ENCODE results near the gene CRHR1. TPM values are rescaled to one million over a fixed set of nuclear protein-coding genes. Genes with fewer than 3 reads are reported as not detected.
"Not testable (repeated sequence)": the region's sequence is repeated elsewhere in the genome, so short reads cannot be mapped to it uniquely, and the experiment has no call there.

CRHR1 gene
- total RNA-seq, 1 donor from 2014 or later, result not detected

DNA sequence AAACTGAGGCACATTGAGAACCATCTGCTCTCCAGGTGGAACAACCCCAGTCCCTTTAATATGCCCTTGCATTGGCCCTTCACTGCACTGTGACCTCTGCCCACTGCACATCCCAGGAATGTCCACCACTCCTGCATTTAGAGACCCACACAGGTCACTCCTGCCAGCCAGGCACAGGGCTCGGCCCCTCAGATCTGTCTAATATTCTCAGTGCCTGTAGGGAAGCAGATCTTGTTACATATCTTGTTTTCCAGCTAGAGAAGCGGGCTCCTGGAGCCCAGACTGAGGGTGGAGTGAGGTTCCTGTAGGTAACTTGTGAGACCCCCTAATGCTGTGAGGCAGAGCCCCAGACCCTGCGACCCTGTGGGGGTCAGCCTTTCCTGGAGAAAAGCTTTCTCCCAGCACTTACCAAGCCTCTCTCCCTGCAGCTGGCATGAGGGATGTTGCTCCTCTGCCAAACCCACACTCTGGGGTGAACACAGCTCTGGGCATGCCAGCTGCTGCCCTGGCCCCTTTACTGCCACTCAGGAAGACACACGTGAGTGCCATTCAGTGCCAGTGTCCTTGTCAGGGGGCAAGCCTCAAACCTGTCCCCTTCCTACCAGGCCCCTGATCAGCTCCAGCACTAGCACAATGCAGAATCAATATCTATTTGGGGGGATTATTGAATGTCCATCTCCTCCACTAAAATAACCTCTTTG is 40.3 kb upstream of the CRHR1 start:
- no peak for DNase-seq (ENCODE audit: low read depth)
- H3K4me3 ChIP-seq (ENCODE audit: low read depth, low read length), result no peak overlapping the region
- TF ChIP-seq, protein P1, sequence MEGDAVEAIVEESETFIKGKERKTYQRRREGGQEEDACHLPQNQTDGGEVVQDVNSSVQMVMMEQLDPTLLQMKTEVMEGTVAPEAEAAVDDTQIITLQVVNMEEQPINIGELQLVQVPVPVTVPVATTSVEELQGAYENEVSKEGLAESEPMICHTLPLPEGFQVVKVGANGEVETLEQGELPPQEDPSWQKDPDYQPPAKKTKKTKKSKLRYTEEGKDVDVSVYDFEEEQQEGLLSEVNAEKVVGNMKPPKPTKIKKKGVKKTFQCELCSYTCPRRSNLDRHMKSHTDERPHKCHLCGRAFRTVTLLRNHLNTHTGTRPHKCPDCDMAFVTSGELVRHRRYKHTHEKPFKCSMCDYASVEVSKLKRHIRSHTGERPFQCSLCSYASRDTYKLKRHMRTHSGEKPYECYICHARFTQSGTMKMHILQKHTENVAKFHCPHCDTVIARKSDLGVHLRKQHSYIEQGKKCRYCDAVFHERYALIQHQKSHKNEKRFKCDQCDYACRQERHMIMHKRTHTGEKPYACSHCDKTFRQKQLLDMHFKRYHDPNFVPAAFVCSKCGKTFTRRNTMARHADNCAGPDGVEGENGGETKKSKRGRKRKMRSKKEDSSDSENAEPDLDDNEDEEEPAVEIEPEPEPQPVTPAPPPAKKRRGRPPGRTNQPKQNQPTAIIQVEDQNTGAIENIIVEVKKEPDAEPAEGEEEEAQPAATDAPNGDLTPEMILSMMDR (conservative IDR thresholded peaks at IDR 0.05; ENCODE audit: low read depth, low read length), result no peak

DNA sequence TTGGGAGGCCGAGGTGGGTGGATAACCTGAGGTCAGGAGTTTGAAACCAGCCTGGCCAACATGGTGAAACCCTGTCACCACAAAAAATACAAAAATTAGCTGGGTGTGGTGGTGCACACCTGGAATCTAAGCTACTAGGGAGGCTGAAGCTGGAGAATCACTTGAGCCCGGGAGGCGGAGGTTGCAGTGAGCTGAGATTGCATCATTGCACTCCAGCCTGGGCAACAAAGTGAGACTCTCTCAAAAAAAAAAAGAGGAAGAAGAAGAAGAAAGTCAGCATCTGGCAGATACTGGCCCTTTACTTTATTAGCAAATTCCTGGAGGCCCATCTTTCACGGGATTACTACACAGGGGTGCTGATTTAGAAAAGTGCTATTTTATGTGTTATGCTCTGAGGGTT is 39.3 kb upstream of the CRHR1 start:
- H3K4me3 ChIP-seq (ENCODE audit: low read depth, low read length); DNase-seq (ENCODE audit: low read depth): not testable (repeated sequence)

DNA sequence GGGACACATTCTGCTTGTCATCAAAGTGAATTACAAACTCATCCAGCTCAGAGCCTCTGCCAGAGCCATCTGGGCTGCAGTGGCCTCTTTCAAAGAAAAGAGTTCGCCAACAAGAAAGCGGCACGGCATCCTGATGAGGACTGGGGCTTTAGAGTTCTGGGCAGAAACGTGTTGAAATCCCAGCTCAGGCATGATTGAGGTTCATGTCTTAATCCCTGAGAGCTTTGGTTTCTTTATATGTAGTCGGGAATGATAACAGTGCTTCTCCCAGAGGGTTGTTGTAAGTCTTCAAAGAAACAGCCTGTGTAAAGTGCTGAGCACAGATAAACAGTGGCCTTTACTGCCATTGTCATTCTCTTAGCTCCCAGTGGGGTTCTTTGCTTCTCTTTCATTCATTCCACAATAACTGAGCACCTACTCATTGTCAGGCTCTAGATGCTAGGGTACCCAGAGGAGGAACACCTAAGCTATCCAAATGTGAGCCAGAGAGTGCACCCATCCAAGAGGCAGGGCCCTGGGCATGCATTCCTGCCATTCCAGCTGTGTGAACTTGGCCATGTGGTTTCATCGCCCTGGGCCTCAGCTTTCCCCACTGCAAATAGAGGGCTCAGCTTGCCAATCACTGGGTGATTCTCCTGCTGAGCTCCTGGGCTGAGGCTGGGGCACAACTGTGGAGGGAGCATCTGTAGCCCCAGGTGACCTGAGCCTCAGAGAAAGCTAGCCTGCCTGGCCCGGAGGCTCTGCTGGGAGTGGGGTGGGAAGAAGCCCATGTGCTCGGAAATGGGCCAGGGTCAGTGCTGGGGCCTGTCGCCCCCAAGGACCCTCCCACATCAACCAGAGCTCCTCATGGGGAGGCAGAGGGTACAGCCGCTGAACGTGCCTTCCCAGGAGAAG is 38.3 kb upstream of the CRHR1 start:
- DNase-seq (ENCODE audit: low read depth), result no peak
- no peak overlapping the region for H3K4me3 ChIP-seq (ENCODE audit: low read depth, low read length)
- TF ChIP-seq, protein P1 (conservative IDR thresholded peaks at IDR 0.05; ENCODE audit: low read depth, low read length), result no peak

DNA sequence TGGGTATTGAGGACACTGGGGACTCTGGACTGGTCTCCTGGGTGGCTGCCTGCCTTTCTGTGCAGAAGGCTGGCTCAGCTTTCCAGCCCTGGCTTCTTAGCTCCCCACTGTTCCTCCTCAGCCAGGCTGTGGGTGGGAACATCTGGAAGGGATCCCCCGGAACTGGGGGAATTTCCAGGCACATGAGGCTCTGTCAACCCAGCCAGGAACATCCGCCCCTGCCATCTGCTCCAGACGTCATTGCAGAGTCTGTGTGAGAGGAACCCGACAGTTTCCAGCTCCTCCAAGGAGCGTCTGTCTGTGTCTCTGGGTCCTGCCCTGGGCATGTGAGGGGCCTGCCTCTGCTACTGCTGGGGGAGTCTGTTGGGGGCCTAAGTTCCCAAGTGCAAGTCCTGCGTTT is 36.2 kb upstream of the CRHR1 start:
- TF ChIP-seq, protein P1 (conservative IDR thresholded peaks at IDR 0.05; ENCODE audit: low read depth, low read length), result no peak
- no peak for DNase-seq (ENCODE audit: low read depth)
- H3K4me3 ChIP-seq (ENCODE audit: low read depth, low read length), result no peak overlapping the region

DNA sequence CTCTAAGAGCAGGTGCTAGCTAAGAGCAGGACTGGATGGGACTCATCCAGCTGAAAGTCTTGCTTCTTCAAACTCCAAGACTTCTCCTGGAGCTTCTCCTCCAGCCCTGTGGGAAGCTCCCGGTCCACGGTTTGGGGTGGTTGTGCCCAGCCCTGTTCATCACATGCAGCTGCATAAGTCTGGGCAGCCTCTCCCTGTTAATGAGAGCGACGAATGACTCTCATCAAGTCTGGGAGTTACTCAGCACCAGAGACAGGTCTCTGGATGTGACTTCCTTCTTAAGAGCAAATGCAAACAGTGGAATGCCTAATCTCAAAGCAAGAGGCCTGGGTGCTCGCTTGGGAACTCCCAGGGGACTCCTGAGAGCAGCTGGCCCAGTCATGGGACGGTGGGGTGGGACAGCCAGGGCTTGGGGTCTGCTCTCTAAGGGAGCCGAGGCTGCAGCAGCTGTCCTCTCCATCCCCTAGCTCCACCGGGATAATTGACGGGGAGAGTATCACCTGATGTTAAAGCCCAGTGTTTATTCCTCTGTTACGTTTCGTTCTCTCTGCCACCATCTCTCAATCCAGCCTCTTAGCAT is 35.3 kb upstream of the CRHR1 start:
- no peak overlapping the region for H3K4me3 ChIP-seq (ENCODE audit: low read depth, low read length)
- TF ChIP-seq, protein P1 (conservative IDR thresholded peaks at IDR 0.05; ENCODE audit: low read depth, low read length), result no peak
- DNase-seq (ENCODE audit: low read depth), result no peak

DNA sequence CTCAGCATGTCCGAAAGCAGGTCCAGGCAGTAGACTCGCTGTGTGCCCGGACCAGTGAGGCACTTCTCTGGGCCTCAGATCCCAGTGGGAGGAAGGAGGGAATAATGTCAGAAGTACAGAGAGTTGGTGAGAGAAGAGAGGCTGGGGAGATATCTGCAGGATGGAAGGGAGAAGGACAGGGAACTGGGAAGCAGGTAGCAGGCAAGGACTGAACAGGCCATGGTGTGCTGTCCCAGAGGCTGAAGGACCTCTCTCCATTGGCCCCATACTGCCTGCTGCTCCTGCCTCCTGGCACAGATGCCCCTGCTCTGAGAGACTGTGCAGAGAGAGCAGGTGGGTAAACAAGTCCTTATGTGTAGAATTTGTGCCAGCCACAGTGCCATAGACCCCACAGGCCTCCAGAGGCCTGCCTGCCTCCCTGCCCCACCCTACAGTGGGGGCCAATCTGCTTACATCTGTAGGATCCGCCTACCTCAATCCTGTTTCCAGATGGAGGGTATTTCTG is 34.2 kb upstream of the CRHR1 start:
- DNase-seq (ENCODE audit: low read depth), result no peak
- TF ChIP-seq, protein P1 (conservative IDR thresholded peaks at IDR 0.05; ENCODE audit: low read depth, low read length), result no peak
- H3K4me3 ChIP-seq (ENCODE audit: low read depth, low read length), result no peak overlapping the region

DNA sequence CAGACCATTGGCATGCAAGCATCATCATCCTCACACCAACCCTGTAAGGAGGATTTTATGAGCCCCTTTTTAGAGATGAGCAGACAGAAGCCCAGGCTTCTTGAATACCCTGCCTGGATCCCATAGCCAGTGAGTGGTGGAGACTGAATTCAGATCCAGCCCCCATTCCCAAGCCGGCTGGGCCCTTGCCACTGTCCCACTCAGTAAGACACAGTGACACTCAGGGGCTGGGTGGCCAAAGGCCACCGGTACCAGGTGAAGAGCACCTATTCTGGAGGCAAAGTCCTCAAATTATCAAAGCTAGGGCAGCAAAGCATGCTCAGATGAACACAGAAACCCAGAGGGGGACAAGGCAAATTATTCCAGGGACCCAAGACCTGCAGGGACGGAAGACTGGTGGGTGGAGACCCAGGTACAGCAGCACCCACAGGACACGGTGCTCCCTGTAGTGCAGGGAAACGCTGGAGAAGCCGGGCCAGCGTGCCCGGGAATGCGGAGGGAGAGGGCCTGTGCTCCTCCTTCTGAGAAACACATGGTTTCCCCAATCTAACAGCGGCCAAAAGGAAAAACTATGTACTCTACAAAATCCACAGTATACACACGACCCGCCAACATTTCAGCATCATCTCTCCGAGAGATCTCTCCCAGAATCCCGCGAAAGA is 33.2 kb upstream of the CRHR1 start:
- TF ChIP-seq, protein P1 (conservative IDR thresholded peaks at IDR 0.05; ENCODE audit: low read depth, low read length), result no peak
- no peak overlapping the region for H3K4me3 ChIP-seq (ENCODE audit: low read depth, low read length)
- no peak for DNase-seq (ENCODE audit: low read depth)
